Trophoblast cell (in vitro differentiated cells and primary cell): Measurements from ENCODE around the gene RB1.

Experiments
- DNase-seq, 2 donors: peaks; one replicate each; pipeline ENCODE4 v3.0.0-alpha.2; 2016
- H2AFZ ChIP-seq: 2 replicates; pipeline ENCODE4 v1.6.1; 2013; ENCODE audit warnings: low read length, moderate library complexity, mild to moderate bottlenecking; ENCODE audit not compliant: insufficient read depth, poor library complexity
- H2AK5ac ChIP-seq: 2 replicates; pipeline ENCODE4 v1.6.1; 2013; ENCODE audit warnings: mild to moderate bottlenecking, low read length
- H2BK120ac ChIP-seq: 2 replicates; pipeline ENCODE4 v1.6.1; 2013; ENCODE audit warnings: low read length, mild to moderate bottlenecking, moderate library complexity; ENCODE audit not compliant: insufficient read depth, poor library complexity
- H2BK12ac ChIP-seq: 2 replicates; pipeline ENCODE4 v1.6.1; 2013; ENCODE audit warnings: mild to moderate bottlenecking, low read length, moderate library complexity
- H2BK5ac ChIP-seq: 2 replicates; pipeline ENCODE4 v1.6.1; 2013; ENCODE audit warnings: low read length, low read depth, moderate library complexity, mild to moderate bottlenecking; ENCODE audit not compliant: poor library complexity
- H3K14ac ChIP-seq: 2 replicates; pipeline ENCODE4 v1.6.1; 2013; ENCODE audit warnings: mild to moderate bottlenecking, low read length
- H3K18ac ChIP-seq: 2 replicates; pipeline ENCODE4 v1.6.1; 2013; ENCODE audit warnings: mild to moderate bottlenecking, low read length
- H3K23ac ChIP-seq: 2 replicates; pipeline ENCODE4 v1.6.1; 2013; ENCODE audit warnings: low read length
- H3K27ac ChIP-seq: 2 replicates; pipeline ENCODE4 v1.5.1; 2013; ENCODE audit warnings: low read depth, mild to moderate bottlenecking, inconsistent platforms, low read length, moderate library complexity
- H3K27me3 ChIP-seq: 2 replicates; pipeline ENCODE4 v1.6.1; 2013; ENCODE audit warnings: inconsistent platforms, mild to moderate bottlenecking, low read length, moderate library complexity; ENCODE audit not compliant: insufficient read depth
- H3K36me3 ChIP-seq, 2 experiments: 1 replicate in 1 of 2; 2 replicates in 1 of 2; pipeline ENCODE4 v1.6.1; 2013; ENCODE audit warnings: low read length in 2 of 2, mild to moderate bottlenecking in 2 of 2, moderate library complexity in 1 of 2; ENCODE audit not compliant: insufficient read depth in 2 of 2, control insufficient read depth in 1 of 2
- H3K4ac ChIP-seq: 2 replicates; pipeline ENCODE4 v1.6.1; 2013; ENCODE audit warnings: low read depth, mild to moderate bottlenecking, low read length, moderate library complexity
- H3K4me1 ChIP-seq, 2 experiments: 1 replicate in 1 of 2; 2 replicates in 1 of 2; pipeline ENCODE4 v1.6.1; 2013; ENCODE audit warnings: low read length in 2 of 2, mild to moderate bottlenecking in 2 of 2, moderate library complexity in 1 of 2; ENCODE audit not compliant: insufficient read depth in 2 of 2, control insufficient read depth in 1 of 2
- H3K4me2 ChIP-seq: 2 replicates; pipeline ENCODE4 v1.6.1; 2013; ENCODE audit warnings: inconsistent platforms, mild to moderate bottlenecking, low read length, moderate library complexity
- H3K4me3 ChIP-seq: 2 replicates; pipeline ENCODE4 v1.5.1; 2013; ENCODE audit warnings: mild to moderate bottlenecking, low read depth, low read length, inconsistent platforms
- H3K79me1 ChIP-seq: one replicate; pipeline ENCODE4 v1.6.1; 2013; ENCODE audit warnings: low read length
- H3K79me2 ChIP-seq: 2 replicates; pipeline ENCODE4 v1.6.1; 2013; ENCODE audit warnings: low read length, mild to moderate bottlenecking; ENCODE audit not compliant: control insufficient read depth, insufficient read depth, poor library complexity
- H3K9ac ChIP-seq: 2 replicates; pipeline ENCODE4 v1.6.1; 2013; ENCODE audit warnings: mild to moderate bottlenecking, low read length
- H3K9me3 ChIP-seq: 2 replicates; pipeline ENCODE4 v1.6.1; 2013; ENCODE audit warnings: low read depth, mild to moderate bottlenecking, control low read depth, inconsistent platforms, low read length; ENCODE audit not compliant: insufficient read depth
- H4K12ac ChIP-seq: 2 replicates; pipeline ENCODE4 v1.6.1; 2013; ENCODE audit warnings: low read depth, mild to moderate bottlenecking, low read length, moderate library complexity
- H4K8ac ChIP-seq: 2 replicates; pipeline ENCODE4 v1.6.1; 2013; ENCODE audit warnings: low read depth, mild to moderate bottlenecking, low read length, moderate library complexity
- H4K91ac ChIP-seq: one replicate; pipeline ENCODE4 v1.6.1; 2013; ENCODE audit warnings: low read depth, mild to moderate bottlenecking, low read length, moderate library complexity
- WGBS: extraction: QIAGEN DNeasy Blood & Tissue Kit; methylation state at CpG from one replicate; pipeline ENCODE4 v1.1.7; 2013; ENCODE audit warnings: missing lambda C conversion rate; ENCODE audit not compliant: insufficient read length, insufficient coverage; ENCODE audit errors: extremely low coverage; 5-methylcytosine and 5-hydroxymethylcytosine counted together

RB1 gene

DNA sequence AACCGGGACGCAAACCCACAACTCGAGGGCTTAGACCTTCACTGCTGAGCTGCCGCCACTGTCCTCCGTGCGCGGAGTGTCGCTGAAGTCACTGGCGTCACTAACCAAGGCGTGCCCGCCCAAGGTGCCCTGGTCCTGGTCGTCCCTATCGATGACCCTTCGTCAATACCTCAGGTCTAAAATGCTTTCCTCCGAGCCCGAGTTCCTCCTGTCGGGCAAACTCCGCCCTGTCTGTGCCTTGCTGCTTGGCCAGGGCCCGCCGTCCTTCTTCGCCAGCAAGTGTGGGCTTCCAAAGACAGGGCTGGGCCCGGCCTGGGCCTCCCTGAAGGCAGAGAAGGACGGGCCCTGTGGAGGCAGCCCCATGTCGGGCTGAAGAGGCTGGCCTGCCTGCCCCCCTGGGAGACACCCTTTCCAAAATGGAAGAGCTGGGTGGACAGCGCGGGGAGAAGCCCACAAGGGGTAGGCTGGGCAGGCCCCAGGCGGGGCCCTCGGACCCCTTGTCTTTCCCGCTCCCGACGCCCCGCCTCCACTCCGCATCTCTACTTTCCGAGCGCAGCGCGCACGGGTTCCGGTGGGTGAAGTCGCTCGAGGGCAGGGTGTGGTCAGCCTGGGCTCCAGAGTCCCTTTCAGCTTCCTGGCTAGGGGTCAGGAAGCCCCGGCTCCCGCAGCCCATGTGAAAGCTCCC lies 13.4 kb downstream of the RB1 start:
- no peak overlapping the region for H3K9ac ChIP-seq

GRCh38 chr13:48317511-48318376 lies 14.2 kb downstream of the RB1 start:
- Histone ChIP-seq H3K4ac (no peak overlapping the region), H2BK5ac (no peak overlapping the region), H3K27me3 (no peaks in the 10 kb centered on the region), H3K4me3 (no peak overlapping the region), H3K27ac (no peak overlapping the region), H3K9me3 (no peaks in the 10 kb centered on the region), H3K79me2 (no peaks in the 10 kb centered on the region), H3K9ac (no peak overlapping the region), H2BK120ac (no peak overlapping the region), H3K23ac (no peak overlapping the region), H3K18ac (no peak overlapping the region), H3K4me1 (no peaks in the 10 kb centered on the region), H3K14ac (no peak overlapping the region), H2BK12ac (no peak overlapping the region), H3K36me3 (peaks cover 6 to 16% of the 10 kb centered on the region in 2 experiments), H4K91ac (no peak overlapping the region), H4K12ac (no peak overlapping the region), H2AFZ (no peak overlapping the region), H3K4me2 (no peak overlapping the region), H3K79me1 (no peaks in the 10 kb centered on the region), H4K8ac (no peak overlapping the region), H2AK5ac (no peak overlapping the region)
- DNase-seq = no peak
- no CpG with 5 or more reads among the region's 41 CpGs for WGBS

More for the DNA sequence above, 13.4 kb downstream of the RB1 start:
- Histone ChIP-seq H3K23ac (no peak overlapping the region), H4K8ac (no peak overlapping the region), H3K14ac (no peak overlapping the region), H3K36me3 (peaks cover 6 to 16% of the 10 kb centered on the region in 2 experiments), H3K79me1 (no peaks in the 10 kb centered on the region), H2BK5ac (no peak overlapping the region), H2AK5ac (no peak overlapping the region), H2BK12ac (no peak overlapping the region), H3K9me3 (no peaks in the 10 kb centered on the region), H4K12ac (no peak overlapping the region), H3K4ac (no peak overlapping the region), H3K4me2 (no peak overlapping the region), H3K27me3 (no peaks in the 10 kb centered on the region), H3K27ac (no peak overlapping the region), H3K18ac (no peak overlapping the region), H2AFZ (no peak overlapping the region), H2BK120ac (no peak overlapping the region), H3K79me2 (no peaks in the 10 kb centered on the region), H3K4me3 (no peak overlapping the region), H4K91ac (no peak overlapping the region), H3K4me1 (no peaks in the 10 kb centered on the region)
- WGBS = no CpG with 5 or more reads among the region's 43 CpGs
- no peak for DNase-seq

DNA sequence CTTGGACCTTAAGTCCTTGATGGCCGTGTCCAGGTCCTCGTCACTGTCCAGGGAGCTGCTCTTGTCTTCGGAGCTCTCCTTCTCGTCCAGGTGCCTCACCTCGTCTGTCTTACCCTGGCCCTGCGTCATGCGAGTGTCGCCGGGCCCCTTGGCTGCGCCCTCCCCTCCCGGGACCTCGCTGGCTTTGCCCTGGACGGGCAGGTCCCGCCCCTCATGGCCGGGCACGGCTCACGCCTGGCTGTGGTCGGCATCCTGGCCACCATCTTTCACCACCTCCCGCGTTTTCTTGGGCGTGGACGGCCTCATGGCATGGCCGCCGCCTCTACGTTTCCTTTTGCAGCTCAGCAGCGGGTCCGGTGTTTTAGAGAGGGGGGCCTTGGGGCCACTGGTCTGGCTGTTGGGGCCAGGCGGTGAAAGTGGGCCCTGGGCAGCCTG lies 14.8 kb downstream of the RB1 start:
- Histone ChIP-seq H3K14ac (no peak overlapping the region), H3K79me2 (no peaks in the 10 kb centered on the region), H3K27ac (no peak overlapping the region), H3K4me1 (no peaks in the 10 kb centered on the region), H3K4me3 (no peak overlapping the region), H3K4ac (no peak overlapping the region), H3K18ac (no peak overlapping the region), H3K79me1 (no peaks in the 10 kb centered on the region), H4K91ac (no peak overlapping the region), H3K9ac (no peak overlapping the region), H4K8ac (no peak overlapping the region), H3K36me3 (peaks cover 6 to 16% of the 10 kb centered on the region in 2 experiments), H3K4me2 (no peak overlapping the region), H3K23ac (no peak overlapping the region), H3K27me3 (no peaks in the 10 kb centered on the region), H2BK5ac (no peak overlapping the region), H2BK12ac (no peak overlapping the region), H2BK120ac (no peak overlapping the region), H2AFZ (no peak overlapping the region), H4K12ac (no peak overlapping the region), H2AK5ac (no peak overlapping the region), H3K9me3 (no peaks in the 10 kb centered on the region)
- peak in 1 of 2 donors; percentile 4 for DNase-seq
- WGBS = no CpG with 5 or more reads among the region's 28 CpGs

DNA sequence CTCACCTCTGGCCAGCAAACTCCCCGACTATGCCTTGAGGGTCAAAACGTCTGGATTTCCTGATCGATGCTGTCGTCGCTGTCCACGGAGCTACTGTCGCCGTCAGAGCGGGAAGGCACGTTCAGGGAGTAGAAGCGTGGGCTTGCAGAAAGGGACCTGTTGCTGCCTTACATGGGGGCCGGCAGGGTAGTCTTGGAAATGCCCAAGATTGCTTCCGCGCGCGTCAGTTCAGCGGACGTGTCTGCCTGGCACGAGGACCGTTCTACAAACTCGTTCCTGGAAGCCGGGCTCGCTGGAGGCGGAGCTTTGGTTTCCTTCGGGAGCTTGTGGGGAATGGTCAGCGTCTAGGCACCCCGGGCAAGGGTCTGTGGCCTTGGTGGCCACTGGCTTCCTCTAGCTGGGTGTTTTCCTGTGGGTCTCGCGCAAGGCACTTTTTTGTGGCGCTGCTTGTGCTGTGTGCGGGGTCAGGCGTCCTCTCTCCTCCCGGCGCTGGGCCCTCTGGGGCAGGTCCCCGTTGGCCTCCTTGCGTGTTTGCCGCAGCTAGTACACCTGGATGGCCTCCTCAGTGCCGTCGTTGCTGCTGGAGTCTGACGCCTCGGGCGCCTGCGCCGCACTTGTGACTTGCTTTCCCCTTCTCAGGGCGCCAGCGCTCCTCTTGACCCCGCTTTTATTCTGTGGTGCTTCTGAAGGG lies 15.4 kb downstream of the RB1 start:
- H3K4me3 ChIP-seq = no peak overlapping the region
- H4K91ac ChIP-seq = no peak overlapping the region
- H3K4me1 ChIP-seq = no peaks in the 10 kb centered on the region
- H3K36me3 ChIP-seq = peaks cover 6 to 16% of the 10 kb centered on the region in 2 experiments
- peak; percentile 24 to 55 for DNase-seq
- no peaks in the 10 kb centered on the region for H3K79me2 ChIP-seq
- no peak overlapping the region for H3K18ac ChIP-seq
- H2AFZ ChIP-seq = no peak overlapping the region
- no peak overlapping the region for H4K8ac ChIP-seq
- no CpG with 5 or more reads among the region's 47 CpGs for WGBS
- no peaks in the 10 kb centered on the region for H3K79me1 ChIP-seq
- H3K9ac ChIP-seq = no peak overlapping the region
- no peak overlapping the region for H2BK12ac ChIP-seq
- no peak overlapping the region for H3K23ac ChIP-seq
- no peak overlapping the region for H4K12ac ChIP-seq
- no peak overlapping the region for H2BK5ac ChIP-seq
- H3K27ac ChIP-seq = no peak overlapping the region
- H3K27me3 ChIP-seq = no peaks in the 10 kb centered on the region
- H3K9me3 ChIP-seq = no peaks in the 10 kb centered on the region
- no peak overlapping the region for H3K14ac ChIP-seq
- no peak overlapping the region for H3K4me2 ChIP-seq
- H2AK5ac ChIP-seq = no peak overlapping the region
- no peak overlapping the region for H2BK120ac ChIP-seq
- H3K4ac ChIP-seq = no peak overlapping the region
